Measurements from ENCODE around the gene CREB5.

The CREB5 gene

DNA sequence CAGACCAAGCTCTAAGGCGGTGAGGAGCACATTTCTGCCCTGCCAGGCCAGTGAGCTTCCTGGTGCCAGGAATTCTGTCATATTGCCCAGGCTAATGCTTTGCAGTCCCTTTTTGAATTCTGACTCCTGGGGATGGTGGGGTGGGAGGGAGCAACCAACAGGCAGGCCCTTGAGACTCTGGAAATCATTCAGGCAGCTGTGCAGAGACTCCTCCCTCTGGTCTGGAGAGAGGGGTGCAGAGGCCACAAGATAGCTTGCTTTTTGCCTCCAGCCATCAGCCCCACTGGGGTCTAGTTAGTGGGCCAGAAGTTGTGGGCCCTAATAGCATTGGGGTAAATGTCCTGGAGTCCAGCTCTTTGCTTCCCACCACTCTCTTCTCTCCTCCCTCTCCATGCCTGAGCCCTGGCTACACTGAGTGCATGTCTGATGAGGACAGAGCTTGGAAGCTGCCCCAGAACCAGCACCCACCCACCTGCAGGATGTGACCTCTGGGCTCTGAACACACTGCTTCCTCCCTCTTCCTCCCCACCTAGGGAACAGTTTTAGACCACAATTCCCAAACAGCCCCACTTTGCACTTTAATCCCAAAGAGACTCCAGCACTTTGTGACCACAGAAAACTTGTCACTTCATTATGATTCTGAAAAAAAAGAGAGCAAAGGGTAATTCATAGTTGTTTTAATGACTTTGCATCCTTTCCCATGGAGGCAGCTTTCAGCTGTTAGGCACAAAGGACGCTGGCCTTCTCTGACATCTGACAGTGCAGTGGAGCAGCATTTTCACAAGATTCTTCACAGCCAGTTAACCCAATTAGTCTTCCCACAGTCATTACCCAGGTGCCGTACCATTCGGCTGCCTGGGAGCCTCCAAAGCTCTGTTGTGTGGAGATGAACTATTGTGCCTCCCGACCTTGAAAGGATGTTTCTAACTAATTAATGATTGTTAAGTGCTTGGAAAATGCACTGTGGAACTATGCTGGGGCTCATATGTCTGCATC is 283.3 kb downstream of the CREB5 start:
- no peak for DNase-seq

DNA sequence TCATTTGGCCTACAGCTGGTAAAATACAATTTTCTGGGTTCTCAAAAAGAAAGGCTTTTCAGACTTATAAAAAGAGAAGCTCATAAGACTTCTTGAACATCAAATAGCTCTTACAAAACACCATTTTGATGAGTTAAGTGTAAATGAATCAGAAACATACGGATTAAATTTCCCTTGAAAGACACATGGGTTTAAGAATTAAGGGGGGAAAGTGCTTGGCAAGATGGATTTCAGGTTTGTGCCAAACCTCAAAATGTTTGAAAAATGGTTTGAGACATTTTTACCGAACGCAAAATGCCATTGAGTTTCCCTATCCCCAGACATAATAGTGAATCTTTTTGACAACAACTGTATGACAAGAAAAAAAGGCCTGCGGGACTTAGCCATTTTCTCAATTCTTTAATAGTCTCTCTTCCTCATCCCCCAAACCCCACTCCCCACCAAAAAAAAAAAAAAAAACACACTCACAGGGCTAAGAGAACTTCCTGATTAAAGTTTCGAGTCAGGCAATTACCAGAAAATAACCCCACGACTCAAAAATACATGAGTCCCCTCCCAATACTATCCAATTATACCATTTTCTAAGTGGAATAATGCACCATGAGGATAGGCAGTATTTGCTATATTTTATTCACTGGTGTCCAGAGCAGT is 285.7 kb downstream of the CREB5 start:
- DNase-seq: no peak

DNA sequence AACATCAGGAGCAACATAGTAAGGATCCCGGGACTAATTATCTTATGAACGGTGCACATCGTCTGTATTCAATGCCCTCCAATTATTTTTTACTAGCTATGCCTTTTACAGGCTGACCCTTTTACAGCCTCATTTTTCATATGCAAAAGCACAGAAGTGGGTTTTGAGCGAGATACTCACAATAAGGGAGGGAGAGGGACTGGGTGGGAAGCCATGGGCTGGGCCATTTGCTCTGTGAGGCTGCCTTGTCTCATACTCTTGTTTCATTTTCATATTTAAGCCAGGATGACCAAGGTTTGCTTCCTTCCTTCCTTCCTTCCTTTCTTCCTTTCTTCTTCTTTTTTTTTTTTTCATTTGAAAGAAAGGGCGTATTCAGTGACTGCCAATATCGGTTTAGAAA is 286.5 kb downstream of the CREB5 start:
- no peak for DNase-seq

GRCh38 chr7:28700096-28700495 is 287.8 kb downstream of the CREB5 start:
- peak; percentile 5 for DNase-seq

- peak; percentile 73 for DNase-seq
These were observed 288.5 kb downstream of the CREB5 start for GRCh38 chr7:28700790-28701203.

GRCh38 chr7:28701731-28702130 is 289.4 kb downstream of the CREB5 start:
- no peak for DNase-seq

DNA sequence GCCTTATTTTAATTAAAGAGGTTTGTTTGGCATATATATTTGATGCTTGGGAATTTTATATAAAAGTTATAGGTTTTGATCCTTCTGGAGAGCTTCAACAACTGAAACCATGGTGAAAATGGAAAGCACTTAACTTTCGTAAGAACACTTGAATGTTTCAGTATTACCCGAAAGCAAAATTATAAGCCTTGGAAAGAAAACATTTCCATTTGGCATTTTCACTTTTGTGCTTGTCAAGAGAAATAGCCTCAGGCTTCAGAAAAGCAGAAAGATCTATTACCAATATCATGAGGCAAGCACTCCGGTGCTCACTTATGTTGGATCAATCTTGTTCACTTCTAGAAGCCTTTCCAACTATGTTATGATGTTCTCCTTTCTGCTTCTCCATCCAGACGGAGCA is 289.9 kb downstream of the CREB5 start:
- no peak for DNase-seq

- no peak for DNase-seq
These were observed 290.9 kb downstream of the CREB5 start for GRCh38 chr7:28703037-28703765.

- no peak for DNase-seq
These were observed 292.4 kb downstream of the CREB5 start for GRCh38 chr7:28704706-28705105.

- no peak for DNase-seq
These were observed 293.0 kb downstream of the CREB5 start for GRCh38 chr7:28705350-28705749.

GRCh38 chr7:28706584-28706983 is 294.3 kb downstream of the CREB5 start:
- DNase-seq: no peak

GRCh38 chr7:28707291-28707690 is 295.0 kb downstream of the CREB5 start:
- DNase-seq: no peak

DNA sequence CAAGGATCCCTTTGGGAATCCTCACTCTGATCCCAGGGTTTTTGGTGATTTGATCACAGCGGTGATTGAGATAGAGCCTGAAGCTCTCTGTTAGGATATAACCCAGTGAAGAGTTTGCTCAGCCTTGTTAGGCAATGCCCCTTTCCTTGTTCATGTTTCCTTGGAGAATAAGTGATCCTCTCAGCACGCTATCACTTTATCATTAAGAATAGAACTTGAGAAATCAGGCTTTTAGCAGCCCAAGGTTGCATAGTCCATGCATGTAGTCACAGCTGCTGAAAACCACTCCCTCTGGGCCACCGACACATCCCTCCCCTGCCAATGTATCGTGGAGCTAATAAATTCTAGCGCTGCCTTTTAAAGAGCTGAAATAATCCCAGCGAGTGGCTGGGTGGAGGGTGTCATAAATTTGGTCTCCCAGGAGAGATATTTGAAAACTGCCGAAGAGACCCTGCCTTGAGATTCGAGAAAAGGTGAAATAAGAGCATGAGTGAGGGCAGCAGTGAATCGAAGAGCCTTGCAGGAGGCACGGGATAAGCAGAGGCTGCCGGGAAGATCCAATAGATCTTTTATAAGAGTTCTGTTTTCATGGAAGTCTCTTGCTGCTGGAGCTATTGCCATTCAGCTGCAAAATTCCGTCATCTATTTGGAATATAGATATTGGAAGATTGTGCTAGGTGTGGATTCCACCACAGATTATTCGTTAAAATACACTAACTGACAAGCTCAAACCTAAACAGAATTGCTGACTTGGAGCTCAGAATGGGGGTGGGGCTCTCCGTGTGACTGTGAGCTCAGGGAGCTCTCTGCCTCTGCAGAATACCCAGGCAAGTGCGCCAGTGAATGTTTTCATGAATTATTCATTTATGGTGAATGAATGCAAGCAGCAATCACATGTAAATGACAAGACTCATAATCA is 296.0 kb downstream of the CREB5 start:
- DNase-seq: peak; percentile 77

- no peak for DNase-seq
These were observed 297.4 kb downstream of the CREB5 start for GRCh38 chr7:28709748-28710147.

GRCh38 chr7:28711114-28711513 is 298.8 kb downstream of the CREB5 start:
- DNase-seq: no peak

DNA sequence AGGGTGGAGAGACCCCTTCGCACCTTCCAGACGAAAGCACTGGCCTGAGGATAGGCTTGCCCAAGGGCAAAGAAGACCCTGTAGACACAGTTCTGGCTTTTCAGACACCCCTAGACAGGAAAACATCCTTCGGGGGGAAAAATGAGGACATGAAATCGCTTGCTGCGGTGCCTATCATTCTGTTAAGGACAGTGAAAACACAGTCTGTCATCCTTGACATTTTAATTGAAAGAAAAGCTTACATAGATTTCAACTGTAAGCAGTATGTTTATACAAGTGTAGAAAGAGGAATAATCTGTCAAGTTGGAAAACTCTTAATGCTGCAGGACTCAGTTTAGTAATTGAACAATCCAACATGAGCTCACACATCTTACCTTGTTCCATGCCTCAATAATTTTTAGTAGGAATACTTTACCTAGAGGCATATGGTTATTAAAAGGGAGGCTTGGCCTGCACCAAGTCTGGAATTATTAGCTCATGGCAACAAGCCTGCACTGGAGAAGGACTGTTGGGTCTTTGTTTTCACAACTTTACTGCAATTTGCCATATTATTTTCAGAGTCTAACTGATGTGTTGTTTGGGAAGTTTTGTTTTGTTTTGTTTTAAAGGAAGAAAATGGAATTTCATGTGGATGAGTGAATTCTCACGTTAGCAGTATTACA is 302.3 kb downstream of the CREB5 start:
- no peak for DNase-seq

DNA sequence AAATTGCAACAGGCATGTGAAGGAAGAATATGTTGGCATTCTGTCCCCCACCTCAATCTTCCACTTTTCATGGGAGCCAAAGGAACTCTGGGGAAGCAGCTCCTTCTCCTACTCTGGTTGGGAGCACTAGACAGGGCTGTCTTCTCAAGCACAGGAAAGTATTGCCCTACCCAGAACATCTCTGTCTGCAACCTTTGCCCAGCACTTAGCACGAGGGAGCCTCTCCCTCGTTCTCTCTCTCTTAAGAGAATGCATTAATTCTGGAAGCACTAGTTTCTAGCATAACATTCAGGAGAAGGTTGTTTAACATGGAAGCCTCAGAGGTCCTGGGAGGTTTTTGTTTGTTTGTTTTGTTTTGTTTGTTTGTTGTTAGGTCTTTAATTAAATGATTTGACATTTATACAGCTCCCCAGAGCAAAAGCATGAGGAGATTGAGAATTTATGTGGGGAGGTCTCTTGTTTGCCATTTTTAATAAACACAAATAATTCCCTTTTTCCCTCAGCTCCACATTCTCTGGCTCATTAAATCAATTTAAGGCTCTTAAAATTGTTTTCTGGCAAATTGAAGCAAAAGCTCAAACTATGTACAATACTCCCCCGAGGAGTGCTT is 305.2 kb downstream of the CREB5 start:
- DNase-seq: no peak

DNA sequence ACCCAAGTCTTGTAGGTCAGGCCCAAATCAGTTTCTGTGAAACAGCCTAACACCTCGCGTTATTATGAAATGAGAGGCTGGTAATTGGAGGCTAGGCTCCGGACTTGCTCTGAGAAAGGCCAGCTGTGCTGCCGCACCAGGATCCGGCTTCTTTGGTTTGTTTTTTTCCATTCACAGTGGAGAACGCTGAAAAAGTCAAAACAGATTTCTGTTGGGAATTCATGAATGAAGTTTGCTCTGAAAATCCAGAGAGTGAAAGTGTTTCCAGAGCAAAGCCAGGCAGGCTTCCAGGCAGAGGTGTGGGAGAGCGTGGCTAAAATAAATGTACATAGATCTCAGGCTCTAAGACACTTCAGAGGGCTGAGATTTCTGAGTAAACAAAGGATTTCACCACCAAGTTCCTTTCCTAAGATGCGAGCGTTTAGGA is 305.8 kb downstream of the CREB5 start:
- DNase-seq: no peak

- no peak for DNase-seq
These were observed 306.2 kb downstream of the CREB5 start for GRCh38 chr7:28718545-28718944.

DNA sequence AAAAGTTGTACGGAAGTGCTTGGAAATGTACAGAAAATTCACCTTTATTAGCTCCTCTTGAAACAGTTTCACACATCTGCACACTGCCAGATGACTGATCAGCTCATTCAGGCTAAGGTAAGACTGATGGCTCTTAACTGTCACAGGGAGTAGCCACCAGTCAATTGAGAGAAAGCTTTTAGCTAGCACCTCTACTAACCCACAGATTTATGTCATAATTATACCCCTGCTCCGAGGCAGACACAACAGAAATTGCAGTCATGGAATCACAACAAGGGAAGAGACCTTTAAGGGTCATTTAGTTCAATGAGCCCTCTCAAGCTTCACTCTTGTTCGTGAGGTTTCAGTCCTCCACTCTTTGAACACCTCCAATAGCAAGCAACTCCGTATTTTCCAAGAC is 310.4 kb downstream of the CREB5 start:
- no peak for DNase-seq

- DNase-seq: no peak
These were observed 311.0 kb downstream of the CREB5 start for GRCh38 chr7:28723336-28723735.
